ENCODE measurements around the gene TMEM204.

GRCh38 chr16:1533443-1533951 is at the start of gene TMEM204:
- TF ChIP-seq EZH2 (IDR thresholded peaks at IDR 0.05; ENCODE audit: borderline replicate concordance, insufficient read depth, low read length, poor library complexity, severe bottlenecking), result no peak
- TF ChIP-seq, protein P1, sequence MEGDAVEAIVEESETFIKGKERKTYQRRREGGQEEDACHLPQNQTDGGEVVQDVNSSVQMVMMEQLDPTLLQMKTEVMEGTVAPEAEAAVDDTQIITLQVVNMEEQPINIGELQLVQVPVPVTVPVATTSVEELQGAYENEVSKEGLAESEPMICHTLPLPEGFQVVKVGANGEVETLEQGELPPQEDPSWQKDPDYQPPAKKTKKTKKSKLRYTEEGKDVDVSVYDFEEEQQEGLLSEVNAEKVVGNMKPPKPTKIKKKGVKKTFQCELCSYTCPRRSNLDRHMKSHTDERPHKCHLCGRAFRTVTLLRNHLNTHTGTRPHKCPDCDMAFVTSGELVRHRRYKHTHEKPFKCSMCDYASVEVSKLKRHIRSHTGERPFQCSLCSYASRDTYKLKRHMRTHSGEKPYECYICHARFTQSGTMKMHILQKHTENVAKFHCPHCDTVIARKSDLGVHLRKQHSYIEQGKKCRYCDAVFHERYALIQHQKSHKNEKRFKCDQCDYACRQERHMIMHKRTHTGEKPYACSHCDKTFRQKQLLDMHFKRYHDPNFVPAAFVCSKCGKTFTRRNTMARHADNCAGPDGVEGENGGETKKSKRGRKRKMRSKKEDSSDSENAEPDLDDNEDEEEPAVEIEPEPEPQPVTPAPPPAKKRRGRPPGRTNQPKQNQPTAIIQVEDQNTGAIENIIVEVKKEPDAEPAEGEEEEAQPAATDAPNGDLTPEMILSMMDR (IDR thresholded peaks at IDR 0.05; ENCODE audit: poor library complexity, severe bottlenecking), result no peak

All from neural cell (in vitro differentiated cells).